EH (cell line): ENCODE data around the gene AGAP2.

Experiments used
- DNase-seq: peaks from one replicate; pipeline ENCODE4 v3.0.0-alpha.2; 2015; ENCODE audit warnings: low read depth

AGAP2 gene

DNA sequence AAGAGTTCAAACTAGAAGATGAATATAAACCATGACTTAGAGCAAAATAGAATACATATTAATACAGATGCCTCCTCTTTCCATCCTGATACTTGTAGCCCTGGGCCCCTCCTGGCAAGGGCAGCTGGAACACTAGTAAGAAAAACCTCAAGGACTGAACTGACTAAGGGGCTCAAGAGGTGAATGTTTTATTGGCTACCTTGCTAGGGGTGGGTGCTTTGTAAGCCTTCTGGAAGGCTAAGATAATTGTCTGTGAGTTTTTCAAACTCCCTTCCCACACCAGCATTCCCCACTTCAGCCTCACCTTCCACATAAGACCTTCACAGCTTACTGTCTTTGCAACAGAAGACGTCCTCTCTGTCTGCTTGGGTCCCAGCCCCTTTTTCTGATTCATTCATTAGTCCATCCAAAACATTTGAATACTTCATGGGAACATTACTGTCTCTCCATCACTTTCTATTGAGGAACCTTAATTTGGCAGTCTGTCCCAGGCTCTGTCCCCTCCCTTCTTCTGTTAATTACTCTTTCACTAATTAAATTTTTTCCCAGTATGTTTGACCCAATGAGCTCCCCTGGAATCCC, 15.3 kb upstream of the AGAP2 start:
- no peak for DNase-seq

DNA sequence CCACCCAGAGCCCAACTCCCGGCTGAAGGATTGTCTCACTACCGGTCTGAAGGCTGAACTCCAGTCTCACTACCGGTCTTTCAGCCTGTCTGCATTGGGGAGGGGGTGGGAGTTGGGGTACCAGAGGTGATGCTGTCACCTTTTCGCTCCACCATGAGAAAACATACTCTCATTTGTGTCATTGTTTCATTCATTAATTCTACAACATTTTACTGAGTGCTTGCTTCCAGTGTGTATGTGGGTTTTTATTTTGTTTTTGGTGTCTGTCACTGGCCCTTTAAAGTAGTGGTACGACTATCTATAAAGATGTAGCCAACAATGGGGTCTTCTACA, 14.1 kb upstream of the AGAP2 start:
- no peak for DNase-seq

DNA sequence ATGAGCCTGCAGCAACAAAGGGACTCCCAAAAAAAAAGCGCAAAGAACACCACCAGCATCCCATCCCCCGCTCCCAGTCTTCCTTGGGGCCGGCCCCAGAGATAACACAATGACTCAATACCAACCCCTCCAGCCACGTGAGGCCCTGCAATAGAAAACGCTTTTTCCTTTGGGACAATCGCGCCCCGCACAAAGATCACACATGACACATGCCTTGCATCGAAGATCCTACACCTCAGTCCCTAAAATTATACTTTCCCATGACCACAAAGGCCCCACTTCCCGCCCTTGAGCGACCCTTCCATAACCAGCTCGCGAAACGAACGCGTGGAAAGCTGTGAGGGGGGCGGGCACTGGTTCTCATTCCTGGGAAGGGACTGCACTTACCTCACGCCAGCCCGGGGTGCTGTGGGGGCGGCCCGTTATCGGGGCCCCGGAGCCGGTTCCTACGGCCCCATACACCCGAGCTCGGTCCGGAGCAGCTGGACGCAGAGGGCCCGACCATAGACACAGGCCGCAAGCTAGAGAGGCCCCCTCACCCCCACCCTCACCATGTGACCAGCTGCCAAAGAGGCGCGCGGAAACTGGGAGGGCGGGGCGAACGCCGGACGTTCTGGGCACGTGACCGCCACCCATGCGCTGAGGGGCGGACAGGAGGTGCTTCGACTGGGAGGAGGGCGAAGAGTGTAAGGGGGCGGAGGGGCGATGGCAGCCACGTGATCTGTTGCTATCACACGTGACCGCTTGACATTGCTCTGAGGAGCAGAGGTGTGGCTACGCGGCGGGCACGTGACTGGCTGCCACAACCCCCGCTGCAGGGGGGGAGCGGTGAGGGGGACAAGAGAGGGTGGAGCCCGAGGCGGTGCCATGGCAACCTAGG, 13.5 kb upstream of the AGAP2 start, which contains the start of gene CDK4:
Gene CDK4, minus strand, starts transcription at position 523 of the 880 bp plus-strand sequence. CDS start 593 bp downstream, outside the sequence.
- peak; percentile 100 for DNase-seq

DNA sequence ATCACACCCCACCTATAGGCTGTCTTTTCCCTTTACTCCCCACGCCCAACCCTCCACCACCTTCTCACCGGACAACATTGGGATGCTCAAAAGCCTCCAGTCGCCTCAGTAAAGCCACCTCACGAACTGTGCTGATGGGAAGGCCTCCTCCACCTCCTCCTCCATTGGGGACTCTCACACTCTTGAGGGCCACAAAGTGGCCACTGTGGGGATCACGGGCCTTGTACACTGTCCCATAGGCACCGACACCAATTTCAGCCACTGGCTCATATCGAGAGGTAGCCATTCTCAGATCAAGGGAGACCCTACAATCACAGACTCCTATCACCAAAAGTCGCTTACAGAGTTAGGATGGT, 12.9 kb upstream of the AGAP2 start:
- DNase-seq = no peak

DNA sequence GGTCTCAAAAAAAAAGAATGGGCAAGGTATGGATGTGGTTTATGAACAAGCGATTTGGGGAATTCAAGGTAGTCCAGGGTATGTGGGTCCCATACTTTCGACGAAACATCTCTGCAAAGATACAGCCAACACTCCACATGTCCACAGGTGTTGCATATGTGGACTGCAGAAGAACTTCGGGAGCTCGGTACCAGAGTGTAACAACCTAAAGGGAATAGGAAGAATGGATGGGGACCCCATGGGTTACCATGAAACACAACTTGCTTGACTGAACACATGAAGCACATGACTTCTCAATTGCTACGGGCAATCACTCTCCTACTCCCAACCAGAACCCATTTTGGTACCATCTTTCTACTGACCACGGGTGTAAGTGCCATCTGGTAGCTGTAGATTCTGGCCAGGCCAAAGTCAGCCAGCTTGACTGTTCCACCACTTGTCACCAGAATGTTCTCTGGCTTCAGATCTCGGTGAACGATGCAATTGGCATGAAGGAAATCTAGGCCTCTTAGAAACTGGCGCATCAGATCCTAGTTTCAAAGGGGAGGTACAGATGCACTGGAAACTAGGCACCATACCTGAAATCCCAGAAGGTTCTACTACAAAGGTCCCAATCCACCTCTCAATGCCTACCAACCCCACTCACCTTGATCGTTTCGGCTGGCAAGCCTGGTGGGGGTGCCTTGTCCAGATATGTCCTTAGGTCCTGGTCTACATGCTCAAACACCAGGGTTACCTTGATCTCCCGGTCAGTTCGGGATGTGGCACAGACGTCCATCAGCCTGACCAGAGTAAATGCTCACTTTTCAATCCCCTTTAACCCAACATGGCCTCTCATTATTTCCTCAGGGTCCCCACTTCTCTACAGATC, 12.3 kb upstream of the AGAP2 start:
- no peak for DNase-seq

DNA sequence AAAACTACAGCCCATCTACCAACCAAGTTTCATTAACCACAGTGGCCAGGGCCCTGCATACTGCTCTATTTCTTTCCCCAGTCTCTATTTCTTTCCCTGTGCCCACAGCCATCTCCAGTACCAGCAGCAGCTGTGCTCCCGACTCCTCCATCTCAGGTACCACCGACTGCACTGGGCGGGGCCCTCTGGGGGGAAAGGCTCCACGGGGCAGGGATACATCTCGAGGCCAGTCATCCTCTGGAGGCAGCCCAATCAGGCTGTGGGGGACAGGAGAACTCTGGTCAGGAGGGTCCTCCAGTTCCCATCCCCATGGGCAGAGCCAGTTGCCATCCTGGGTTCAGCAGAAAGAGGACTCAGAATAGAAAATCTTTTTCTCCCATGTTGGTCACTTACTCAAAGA, 10.5 kb upstream of the AGAP2 start:
- DNase-seq = no peak

DNA sequence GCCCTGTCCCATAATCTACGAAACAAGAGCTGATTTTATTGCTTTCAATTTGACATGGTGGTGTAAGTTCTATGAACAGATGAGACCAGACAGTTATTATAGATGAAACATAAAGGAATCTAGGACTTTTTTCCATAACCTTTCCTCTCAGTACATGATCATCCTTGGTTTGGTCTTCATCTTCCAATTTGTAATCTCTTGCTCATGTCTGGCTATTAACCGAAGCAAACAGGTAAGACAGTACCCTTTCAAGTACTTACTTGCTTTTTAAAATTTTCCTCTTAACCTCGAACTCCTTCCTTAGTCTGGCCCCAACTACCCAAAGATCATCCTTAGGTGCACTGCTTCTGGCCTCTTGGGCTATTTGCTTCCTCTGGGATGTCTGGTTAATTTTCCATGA, 7.5 kb upstream of the AGAP2 start:
- no peak for DNase-seq

GRCh38 chr12:57745485-57745881, 6.9 kb upstream of the AGAP2 start:
- DNase-seq = no peak

GRCh38 chr12:57744777-57745484, 6.4 kb upstream of the AGAP2 start, which contains the start of gene TSPAN31:
TSPAN31 (plus strand) TSS chr12:57745039; CDS start chr12:57745155, 116 bp downstream.
- DNase-seq = peak; percentile 99

GRCh38 chr12:57744194-57744776, 5.7 kb upstream of the AGAP2 start:
- no peak for DNase-seq

- no peak for DNase-seq
Measured at GRCh38 chr12:57743769-57744168, 5.2 kb upstream of the AGAP2 start.

- no peak for DNase-seq
Measured at GRCh38 chr12:57741844-57742738, 3.5 kb upstream of the AGAP2 start.

GRCh38 chr12:57741413-57741789, 2.9 kb upstream of the AGAP2 start:
- DNase-seq = no peak

- DNase-seq = no peak
Measured at GRCh38 chr12:57740656-57741412, 2.3 kb upstream of the AGAP2 start.

DNA sequence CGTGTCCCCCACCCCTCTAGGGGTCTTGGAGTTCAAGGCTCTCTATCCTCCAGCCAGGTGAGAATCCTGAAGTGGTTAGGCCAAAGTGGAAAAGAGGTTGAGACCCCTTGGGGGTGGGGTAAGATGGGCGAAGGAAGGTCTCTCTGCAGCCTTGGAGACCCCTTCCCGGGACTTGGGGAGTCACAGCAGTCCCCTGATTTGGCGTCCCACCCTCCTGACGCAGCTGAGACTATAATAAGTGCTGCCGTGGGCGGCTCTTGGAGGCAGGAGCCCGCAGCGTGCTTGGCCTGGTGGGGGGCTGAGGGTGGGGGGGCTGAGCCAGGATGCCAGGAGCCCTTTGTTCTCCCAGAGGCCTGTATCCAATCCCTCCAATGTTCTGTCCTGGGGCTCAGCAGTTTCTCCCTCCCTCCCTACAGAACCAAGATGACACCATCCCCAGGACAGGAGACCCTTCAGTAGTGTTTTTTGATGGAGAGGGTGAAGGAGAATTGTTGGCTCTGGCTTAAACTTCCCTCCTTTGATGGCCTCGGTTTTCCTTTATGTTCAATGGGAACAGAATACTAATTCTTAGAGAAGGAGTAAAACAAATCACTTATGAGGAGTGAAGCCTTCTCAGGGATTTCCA, 1.5 kb upstream of the AGAP2 start:
- no peak for DNase-seq

DNA sequence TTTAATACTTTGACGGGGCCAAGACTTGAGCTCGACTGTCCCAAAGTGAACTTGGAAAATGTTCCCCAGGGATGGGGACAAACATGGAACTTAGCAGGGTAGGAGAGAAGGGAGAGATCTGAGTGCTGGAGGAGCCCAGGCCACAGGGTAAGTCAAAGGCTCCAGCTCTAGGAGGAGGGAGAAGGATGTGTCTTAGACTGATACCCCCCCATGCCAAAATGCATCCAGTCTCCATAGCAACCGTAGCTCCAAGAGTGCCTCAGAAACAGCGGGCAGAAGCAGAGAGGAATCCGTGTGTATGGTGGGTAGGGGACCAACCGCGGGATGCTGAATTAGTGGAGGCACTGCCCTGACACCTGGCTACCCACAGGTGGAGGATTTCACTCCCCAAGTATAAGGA, 845 bp upstream of the AGAP2 start:
- no peak for DNase-seq

DNA sequence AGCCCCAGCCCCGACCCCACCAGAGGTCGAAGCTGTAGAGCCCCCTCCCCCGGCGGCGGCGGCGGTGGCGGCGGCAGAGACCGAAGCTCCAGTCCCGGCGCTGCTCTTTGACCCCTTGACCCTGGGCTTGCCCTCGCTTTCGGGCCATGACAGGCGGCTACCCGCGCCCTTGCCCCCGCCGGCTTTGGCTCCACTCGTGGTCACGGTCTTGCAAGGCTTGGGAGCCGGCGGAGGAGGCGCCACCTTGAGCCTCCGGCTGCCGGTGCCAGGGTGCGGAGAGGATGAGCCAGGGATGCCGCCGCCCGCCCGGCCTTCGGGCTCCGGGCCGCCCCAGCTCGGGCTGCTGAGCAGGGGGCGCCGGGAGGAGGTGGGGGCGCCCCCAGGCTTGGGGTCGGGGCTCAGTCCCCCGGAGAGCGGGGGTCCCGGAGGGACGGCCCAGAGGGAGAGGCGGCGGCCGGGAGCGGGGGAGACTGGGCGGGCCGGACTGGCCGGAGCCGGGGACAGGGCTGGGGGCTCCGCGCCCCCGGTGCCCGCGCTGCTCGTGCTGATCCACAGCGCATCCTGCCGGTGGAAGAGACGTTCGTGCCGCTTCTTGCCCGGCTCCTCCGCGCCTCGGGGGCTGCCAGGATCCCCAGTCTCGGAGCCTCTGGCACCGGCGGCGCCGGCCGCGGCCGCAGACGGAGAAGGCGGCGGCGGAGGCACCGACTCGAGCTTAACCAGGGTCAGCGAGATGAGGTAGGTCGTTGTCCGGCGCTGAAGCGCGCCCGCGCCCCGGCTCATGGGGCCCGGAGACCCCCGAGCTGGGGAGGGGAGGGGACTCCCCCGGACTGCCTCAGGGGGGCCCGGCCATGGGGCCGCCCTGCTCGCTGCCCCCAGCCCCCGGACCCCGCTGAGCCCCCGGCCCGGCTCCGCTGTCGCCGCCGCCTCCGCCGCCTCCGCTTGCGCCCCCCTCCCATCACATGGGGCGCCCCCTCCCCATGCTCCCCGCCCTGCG, 778 bp downstream of the AGAP2 start:
- peak; percentile 30 for DNase-seq
